CD4-positive, alpha-beta T cell treated with Interleukin-17A for 1 hour (primary cell): ENCODE measurements around the gene FARSA.
"Not testable (repeated sequence)": the region's sequence is repeated elsewhere in the genome, so short reads cannot be mapped to it uniquely, and the experiment has no call there.

Experiments
- DNase-seq: peaks from one replicate; pipeline ENCODE4 v3.0.0-alpha.2; 2020

FARSA gene

GRCh38 chr19:12933287-12934072 is at the start of gene FARSA:
FARSA (minus strand) TSS chr19:12933711; CDS start chr19:12933696, 15 bp downstream.
- peak; percentile 91 for DNase-seq

GRCh38 chr19:12983091-12983490 is 49.6 kb upstream of the FARSA start:
- DNase-seq = no peak

- DNase-seq = no peak
These were observed 49.1 kb upstream of the FARSA start for GRCh38 chr19:12982648-12983047.

- DNase-seq = no peak
These were observed 46.5 kb upstream of the FARSA start for GRCh38 chr19:12979974-12980373.

- not testable (repeated sequence) for DNase-seq
These were observed 42.6 kb upstream of the FARSA start for GRCh38 chr19:12976109-12976508.

- DNase-seq = no peak
These were observed 41.8 kb upstream of the FARSA start for GRCh38 chr19:12975221-12975741.

- no peak for DNase-seq
These were observed 41.0 kb upstream of the FARSA start for GRCh38 chr19:12974301-12975220.

GRCh38 chr19:12973236-12973635 is 39.7 kb upstream of the FARSA start:
- no peak for DNase-seq

- no peak for DNase-seq
These were observed 36.7 kb upstream of the FARSA start for GRCh38 chr19:12970070-12970820.

- no peak for DNase-seq
These were observed 35.9 kb upstream of the FARSA start, which contains the start of gene DAND5 for GRCh38 chr19:12969292-12969988. DAND5 (plus strand) TSS chr19:12969576; CDS start chr19:12969661, 85 bp downstream.

- no peak for DNase-seq
These were observed 34.4 kb upstream of the FARSA start for GRCh38 chr19:12967907-12968306.

GRCh38 chr19:12965812-12966135 is 32.3 kb upstream of the FARSA start:
- DNase-seq = no peak

GRCh38 chr19:12965017-12965811 is 31.7 kb upstream of the FARSA start:
- DNase-seq = peak; percentile 83

- DNase-seq = no peak
These were observed 26.0 kb upstream of the FARSA start for GRCh38 chr19:12959481-12959880.

- not testable (repeated sequence) for DNase-seq
These were observed 24.0 kb upstream of the FARSA start for GRCh38 chr19:12957389-12957952.

- peak; percentile 83 for DNase-seq
These were observed 23.2 kb upstream of the FARSA start, which contains the start of gene GADD45GIP1 for GRCh38 chr19:12956446-12957388. GADD45GIP1 (minus strand) TSS chr19:12957223; CDS start chr19:12957212, 11 bp downstream.

GRCh38 chr19:12955996-12956395 is 22.5 kb upstream of the FARSA start:
- DNase-seq = no peak

GRCh38 chr19:12955575-12955974 is 22.1 kb upstream of the FARSA start:
- DNase-seq = not testable (repeated sequence)

GRCh38 chr19:12954612-12954962 is 21.1 kb upstream of the FARSA start:
- no peak for DNase-seq
